GM20431 (cell line): Measurements from ENCODE around the gene KCNN3.
"Not testable (repeated sequence)": the region's sequence is repeated elsewhere in the genome, so short reads cannot be mapped to it uniquely, and the experiment has no call there.

Experiments
- in situ Hi-C: fragments of 300-500 bp; cut with MseI, MboI; formaldehyde crosslinking; loops from one replicate; pipeline ENCODE4 v1.15.0; 2020; ENCODE audit warnings: low sequenced_read_pairs; ENCODE audit not compliant: unreplicated experiment

Gene KCNN3

DNA sequence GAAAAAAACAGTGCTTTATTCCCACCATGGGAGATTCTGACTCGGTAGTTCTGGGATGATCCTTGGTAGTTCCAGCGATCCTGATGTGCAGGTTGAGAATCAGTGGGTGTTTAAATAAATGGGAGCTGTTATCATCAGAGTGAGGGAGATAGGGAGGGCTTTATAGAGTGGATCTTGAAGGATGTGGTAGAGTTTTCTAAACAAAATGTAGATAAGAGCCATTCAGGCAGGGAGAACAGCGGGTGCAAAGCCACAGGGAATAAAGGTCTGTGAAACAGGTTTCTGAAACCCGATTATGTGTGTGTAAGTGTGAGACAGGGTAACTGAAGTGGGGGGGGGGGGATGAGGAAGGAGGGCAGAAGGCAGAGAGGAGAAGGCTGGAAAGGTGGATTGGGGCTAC lies 186.3 kb downstream of the KCNN3 start:
- in situ Hi-C loops = no loop called here

DNA sequence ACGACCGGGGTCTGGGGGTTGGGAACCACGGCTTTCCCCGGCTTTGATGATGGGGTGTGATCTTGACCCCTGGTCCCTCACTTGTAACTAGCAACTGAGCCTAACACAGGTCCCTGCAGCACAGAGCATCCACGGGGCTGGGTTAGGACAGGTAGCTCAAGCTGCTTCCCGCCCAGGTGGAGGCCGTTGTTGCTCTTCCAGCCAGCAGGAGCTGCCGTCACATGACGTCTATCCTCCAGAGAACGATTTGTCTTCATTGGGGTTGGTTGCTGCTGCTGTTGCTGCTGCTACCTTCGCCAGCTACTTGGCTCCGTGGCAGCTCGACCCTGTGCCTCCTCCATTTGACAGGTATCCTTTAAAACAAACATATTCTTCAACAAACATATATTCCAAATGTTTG lies 187.8 kb downstream of the KCNN3 start:
- in situ Hi-C loops = no loop called here

DNA sequence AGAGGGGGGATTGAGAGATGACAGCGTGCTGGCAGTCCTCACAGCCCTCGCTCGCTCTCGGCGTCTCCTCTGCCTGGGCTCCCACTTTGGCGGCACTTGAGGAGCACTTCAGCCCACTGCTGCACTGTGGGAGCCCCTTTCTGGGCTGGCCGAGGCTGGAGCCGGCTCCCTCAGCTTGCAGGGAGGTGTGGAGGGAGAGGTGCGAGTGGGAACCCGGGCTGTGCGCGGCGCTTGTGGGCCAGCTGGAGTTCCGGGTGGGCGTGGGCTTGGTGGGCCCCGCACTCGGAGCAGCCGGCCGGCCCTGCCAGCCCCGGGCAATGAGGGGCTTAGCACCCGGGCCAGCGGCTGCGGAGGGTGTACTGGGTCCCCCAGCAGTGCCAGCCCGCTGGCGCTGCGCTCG lies 192.2 kb downstream of the KCNN3 start:
- in situ Hi-C loops = not testable (repeated sequence)

GRCh38 chr1:154676847-154677246 lies 193.2 kb downstream of the KCNN3 start:
- in situ Hi-C loops = not testable (repeated sequence)

DNA sequence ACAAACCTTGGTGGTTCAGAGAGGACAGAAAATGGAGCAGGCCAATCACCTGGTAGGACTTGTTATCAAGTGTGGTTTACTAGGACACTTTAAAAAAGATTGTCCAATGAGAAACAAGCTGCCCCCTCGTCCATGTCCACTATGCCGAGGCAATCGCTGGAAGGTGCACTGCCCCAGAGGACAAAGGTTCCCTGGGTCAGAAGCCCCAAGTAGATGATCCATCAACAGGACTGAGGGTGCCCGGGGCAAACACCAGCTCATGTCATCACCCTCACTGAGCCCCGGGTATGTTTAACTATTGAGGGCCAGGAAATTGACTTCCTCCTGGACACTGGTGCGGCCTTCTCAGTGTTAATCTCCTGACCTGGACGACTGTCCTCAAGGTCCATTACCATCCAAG lies 195.6 kb downstream of the KCNN3 start:
- in situ Hi-C loops = not testable (repeated sequence)

- in situ Hi-C loops = not testable (repeated sequence)
Measured at GRCh38 chr1:154672245-154672644, 197.8 kb downstream of the KCNN3 start.

DNA sequence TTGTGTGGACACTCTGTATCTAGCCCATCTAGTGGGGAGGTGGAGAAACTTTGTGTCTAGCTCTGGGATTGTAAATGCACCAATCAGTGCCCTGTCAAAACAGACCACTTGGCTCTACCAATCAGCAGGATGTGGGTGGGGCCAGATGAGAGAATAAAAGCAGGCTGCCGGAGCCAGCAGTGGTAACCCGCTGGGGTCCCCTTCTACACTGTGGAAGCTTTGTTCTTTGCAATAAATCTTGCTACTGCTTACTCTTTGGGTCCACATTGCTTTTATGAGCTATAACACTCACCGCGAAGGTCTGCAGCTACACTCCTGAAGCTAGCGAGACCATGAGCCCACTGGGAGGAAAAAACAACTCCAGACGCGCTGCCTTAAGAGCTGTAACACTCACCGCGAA lies 198.7 kb downstream of the KCNN3 start:
- in situ Hi-C loops = not testable (repeated sequence)

GRCh38 chr1:154670310-154671270 lies 199.5 kb downstream of the KCNN3 start:
- in situ Hi-C loops = not testable (repeated sequence)

DNA sequence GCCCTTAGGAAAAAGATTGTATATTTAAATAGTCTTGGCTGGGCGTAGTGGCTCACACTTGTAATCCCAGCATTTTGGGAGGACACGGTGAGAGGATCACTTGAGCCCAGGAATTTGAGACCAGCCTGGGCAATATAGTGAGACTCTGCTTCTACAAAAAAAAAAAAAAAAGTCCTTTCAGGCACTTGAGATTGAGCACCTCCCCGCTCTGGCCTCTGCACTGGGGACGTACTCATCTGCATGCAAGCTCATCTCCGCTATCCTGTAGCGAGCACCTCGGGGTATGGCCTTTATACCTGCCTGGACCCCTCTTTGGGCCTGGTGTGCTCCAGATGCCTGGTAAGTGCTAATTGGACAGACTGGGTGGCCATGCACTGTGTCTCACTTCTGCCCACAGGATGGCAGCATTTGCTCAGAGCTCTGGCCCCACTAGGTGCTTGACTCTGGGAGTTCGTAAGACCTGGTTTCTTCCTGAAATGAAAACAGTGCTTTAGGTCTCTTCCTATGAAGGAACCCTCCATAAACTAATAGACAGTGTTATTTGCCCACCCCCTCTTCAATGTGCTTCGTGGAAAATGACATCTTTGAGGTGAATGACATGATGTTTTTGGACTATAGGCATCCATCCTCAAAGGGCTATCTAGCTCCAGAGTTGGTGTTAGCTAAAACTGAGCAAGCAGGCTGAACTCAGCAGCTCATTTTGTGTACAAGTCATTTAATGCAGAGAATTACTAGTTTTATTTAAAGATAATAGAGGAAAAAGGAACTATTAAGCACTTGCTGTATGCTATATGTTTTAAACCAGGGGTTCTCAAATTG lies 200.4 kb downstream of the KCNN3 start:
- in situ Hi-C loops = loop anchor here (10.0 kb wide), 1 partner anchor 215 kb away; no protein-coding TSS in a partner anchor

- in situ Hi-C loops = loop anchor here (10.0 kb wide), 1 partner anchor 219 kb away; no protein-coding TSS in a partner anchor
Measured at GRCh38 chr1:154666051-154666790, 203.9 kb downstream of the KCNN3 start.

DNA sequence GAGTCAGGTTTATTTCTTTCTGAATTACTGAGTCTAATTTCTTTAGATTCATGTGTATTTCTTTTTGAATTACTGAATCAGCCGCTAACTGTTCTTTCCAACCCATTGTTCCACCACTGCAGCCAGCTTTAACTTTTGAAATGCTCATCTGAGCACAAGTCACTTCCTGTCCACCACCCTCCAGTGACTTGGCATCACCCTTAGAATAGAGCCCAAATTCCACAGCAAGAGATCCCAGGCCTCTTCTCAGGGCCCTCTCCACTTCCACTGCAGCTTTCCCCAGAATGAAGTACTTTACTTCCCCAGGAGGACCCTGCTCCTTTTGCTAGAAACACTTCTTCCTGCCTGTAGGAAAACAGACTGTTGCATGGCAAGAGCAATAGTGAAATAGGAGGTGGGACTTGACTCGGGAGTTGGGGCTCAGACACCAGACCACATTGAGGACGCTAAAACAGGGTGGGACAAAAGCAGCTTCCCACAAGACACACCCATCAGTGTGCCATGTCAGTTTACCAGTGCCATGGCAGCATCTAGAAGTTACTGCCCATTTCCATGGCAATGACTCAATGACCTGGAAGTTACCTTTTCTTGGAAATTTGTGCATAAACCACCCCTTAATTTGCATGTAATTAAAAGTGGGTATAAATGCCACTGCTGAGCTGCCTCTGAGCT lies 205.6 kb downstream of the KCNN3 start:
- in situ Hi-C loops = loop anchor here (10.0 kb wide), 1 partner anchor 220 kb away; no protein-coding TSS in a partner anchor

DNA sequence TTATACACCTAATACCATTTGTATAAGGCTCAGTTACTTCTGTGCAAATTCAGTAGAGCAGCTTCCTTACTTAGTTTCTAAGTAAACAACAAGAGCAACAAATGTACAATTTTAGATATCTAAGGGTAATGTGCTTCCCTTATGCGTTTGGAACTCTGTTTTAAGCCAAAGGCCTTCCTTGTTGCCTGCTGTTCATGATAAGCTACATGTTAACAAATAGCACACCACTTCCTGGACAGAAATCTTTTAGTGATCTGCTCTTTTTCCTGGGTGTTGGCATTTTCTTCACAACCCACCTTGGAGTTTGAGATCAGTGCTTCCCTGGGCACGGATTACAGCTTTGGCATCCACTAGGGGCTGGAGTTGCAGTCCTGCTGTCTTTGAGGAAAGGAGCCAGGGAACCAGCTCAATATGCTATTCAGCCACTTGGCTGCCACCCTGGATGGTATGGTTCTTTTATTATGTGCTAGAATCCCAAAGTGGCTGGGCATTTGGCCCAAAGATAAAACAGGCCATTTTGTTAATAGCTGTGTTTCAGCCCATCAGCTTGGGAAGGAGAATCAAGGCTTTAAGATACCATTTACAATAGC lies 206.5 kb downstream of the KCNN3 start:
- in situ Hi-C loops = loop anchor here (10.0 kb wide), 1 partner anchor 221 kb away; no protein-coding TSS in a partner anchor

GRCh38 chr1:154661110-154661509 lies 209.0 kb downstream of the KCNN3 start:
- in situ Hi-C loops = loop anchor here (10.0 kb wide), 1 partner anchor 224 kb away; no protein-coding TSS in a partner anchor

DNA sequence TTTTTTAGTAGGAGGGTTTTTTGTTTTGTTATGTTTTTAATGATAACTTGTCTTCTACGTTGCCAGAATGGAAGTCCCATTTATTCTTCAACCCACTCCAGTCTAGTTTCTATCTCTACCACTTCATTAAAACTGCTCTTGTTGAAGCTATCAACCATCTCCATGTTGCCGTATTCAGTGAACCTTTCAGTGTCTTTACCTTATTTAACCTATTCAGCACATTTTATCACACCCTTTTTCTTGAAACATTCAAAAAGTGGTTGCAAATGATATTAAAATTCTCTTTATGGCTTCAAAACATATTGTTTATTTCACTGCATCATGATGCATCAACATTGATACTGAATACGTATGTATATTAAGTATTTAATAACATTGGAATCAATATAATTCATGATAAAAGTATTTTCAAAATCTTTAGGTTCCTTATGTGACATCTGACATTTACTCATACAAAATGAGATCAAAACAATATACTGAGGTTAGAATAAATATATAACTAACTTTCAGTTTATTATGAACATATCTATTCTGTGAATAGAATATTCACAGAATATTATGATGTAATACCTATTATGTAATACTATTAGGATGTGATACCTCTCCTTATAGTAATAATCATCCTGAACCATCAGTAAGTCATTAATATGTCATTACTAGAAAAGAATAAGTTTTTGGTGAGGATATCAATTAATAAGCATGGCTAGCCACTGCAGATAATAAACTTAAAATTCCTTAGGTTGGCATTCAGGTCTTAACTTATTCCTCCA lies 210.1 kb downstream of the KCNN3 start:
- in situ Hi-C loops = loop anchor here (10.0 kb wide), 1 partner anchor 225 kb away; no protein-coding TSS in a partner anchor

DNA sequence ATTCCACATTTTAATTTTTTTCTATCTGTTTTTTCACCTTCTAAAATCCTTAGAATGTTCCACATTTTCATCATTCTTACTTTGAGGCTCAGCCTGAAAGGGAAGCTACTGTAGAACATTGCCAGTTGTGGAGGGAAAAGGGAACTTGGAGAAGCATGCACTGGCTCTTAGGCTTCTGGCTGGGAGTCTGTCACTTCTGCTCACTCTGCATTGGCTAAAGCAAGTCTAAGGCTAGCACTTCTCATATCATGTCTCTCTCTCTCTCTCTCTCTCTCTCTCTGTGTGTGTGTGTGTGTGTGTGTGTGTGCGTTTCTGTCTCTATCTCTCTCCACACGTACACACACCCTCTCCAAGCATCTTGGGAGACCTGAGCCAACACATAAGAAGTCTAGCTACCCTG lies 212.5 kb downstream of the KCNN3 start:
- in situ Hi-C loops = no loop called here

- in situ Hi-C loops = no loop called here
Measured at GRCh38 chr1:154652893-154653292, 217.2 kb downstream of the KCNN3 start.
